Astrocyte of the spinal cord (primary cell): ENCODE data around the gene BCKDK.
A peak's percentile ranks its signal among the peaks of the same experiment; 100 is the strongest.
"Not testable (repeated sequence)": the region's sequence is repeated elsewhere in the genome, so short reads cannot be mapped to it uniquely, and the experiment has no call there.

Source experiments
- DNase-seq: peaks from one replicate; pipeline ENCODE4 v3.0.0; 2011; ENCODE audit warnings: low read depth, low spot score
- H3K4me3 ChIP-seq: 2 replicates; pipeline ENCODE4 v1.5.1; 2011; ENCODE audit warnings: low read depth, mild to moderate bottlenecking, low read length, moderate library complexity
- CTCF ChIP-seq: IDR thresholded peaks from 2 replicates; pipeline ENCODE4 v1.5.1; 2012; ENCODE audit warnings: low read depth, mild to moderate bottlenecking, low read length, inconsistent platforms
- in situ Hi-C: cut with HindIII; loops from 2 replicates; pipeline ENCODE4 v1.10.0; 2017; ENCODE audit warnings: low sequenced_read_pairs

The BCKDK gene

DNA sequence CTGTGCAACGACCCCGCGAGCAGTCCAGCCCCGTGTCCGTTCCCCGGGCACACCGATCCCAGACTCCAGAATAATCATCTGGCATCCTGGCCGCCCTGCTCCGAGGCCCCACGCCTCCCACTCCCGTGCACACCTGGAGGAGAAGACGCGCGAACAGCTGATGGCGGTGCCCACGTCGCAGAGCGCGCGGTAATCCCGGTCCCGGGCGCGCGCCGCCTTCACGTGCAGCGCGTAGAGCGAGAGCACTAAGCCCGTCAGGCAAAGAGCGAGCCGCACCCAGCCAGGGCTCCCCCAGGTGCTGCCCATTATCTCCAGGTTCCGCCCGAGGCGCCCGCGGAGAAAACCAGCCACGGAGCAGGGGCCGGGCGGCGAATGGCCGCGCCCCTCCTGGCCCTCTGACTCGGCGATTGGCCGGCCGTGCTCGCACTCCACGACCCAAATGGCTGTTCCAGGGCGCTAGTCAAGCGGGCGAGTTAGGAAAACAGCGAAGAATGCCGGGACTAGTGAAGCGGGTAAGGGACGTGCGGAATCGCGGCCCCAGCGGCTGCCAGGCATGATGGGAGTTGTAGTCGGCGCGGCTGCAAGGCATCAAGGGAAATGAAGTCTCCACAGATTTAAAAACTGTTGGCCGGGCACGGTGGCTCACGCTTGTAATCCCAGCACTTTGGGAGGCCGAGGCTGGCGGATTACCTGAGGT, 13.6 kb upstream of the BCKDK start, which contains the start of gene VKORC1:
Gene VKORC1, minus strand, starts transcription at position 374 of the 697 bp plus-strand sequence. Its CDS starts 68 bp downstream, at position 306.
- no peak for TF ChIP-seq CTCF
- peak; percentile 98 for DNase-seq
- in situ Hi-C loops, result no loop called here
- H3K4me3 ChIP-seq, result peak within 1 kb of the TSS; percentile 87

DNA sequence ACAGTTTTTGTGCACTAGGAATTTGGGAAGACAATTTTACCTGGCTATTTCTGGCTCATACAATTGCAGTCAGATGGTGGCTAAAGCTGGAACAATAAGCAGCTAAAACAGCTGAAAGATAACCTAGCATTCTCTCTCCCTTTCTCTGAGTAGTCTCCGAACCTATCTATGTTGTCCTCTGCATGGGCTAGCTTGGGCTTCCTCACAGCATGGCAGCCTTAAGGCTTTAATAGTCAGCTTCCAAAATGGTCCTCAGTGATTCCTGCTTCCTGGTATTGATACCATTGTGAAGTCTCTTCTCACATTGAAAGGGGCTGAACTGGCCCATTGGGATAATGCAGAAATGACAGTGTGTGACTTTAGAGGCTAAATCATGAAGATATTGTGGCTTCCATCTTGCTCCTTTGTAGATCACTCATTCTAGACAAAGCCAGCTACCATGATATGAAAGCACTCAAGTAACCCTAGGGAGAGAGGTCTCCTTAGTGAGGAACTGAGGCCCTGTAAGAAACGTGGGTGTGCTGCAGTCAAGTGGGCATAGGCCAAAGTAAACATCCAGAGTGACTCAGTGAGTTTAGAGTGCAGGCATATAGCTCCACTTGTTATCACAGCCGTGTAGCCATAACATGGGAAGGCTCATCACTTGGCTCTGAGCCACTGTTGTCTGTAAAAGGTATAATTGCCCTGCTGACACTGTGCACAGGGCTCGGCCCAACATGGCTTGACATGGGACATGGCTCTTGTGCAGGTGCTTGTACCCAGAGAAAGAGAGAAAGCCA, 8.1 kb upstream of the BCKDK start:
- DNase-seq, result peak; percentile 36

GRCh38 chr16:31100876-31101641, 7.1 kb upstream of the BCKDK start:
- in situ Hi-C loops, DNase-seq, H3K4me3 ChIP-seq: not testable (repeated sequence)

More for the DNA sequence above, 8.1 kb upstream of the BCKDK start:
- no peak for TF ChIP-seq CTCF
- in situ Hi-C loops, result no loop called here
- H3K4me3 ChIP-seq, result no peak overlapping the region

DNA sequence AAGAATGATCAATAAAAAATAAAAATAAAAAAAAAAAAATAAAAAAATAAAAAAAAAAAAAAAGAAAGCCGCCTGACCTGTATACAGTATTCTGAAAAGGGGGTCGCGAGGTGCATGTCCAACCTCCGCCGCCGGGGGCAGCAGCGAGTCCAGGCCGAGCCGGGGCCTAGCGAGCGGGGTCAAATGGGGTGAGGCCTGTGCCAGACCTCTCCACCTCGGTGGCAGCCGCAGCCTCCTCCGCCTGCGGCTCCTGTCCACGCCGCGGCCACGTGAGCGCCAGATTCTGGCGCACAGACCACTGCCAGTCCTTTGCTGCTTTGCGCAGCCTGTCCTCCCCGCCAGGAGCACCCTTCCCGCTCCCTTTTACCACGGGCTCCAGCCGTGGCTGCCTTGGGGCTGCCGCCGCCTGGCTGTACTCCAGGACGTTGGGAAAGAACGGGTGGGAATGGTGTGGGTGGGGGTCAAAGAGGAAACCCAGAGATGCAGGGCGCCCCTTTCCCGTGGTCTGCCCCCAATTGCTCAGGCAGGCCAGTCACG, 2.4 kb upstream of the BCKDK start:
- H3K4me3 ChIP-seq, result no peak overlapping the region
- peak; percentile 83 for TF ChIP-seq CTCF
- DNase-seq, result peak; percentile 47
- in situ Hi-C loops, result no loop called here

DNA sequence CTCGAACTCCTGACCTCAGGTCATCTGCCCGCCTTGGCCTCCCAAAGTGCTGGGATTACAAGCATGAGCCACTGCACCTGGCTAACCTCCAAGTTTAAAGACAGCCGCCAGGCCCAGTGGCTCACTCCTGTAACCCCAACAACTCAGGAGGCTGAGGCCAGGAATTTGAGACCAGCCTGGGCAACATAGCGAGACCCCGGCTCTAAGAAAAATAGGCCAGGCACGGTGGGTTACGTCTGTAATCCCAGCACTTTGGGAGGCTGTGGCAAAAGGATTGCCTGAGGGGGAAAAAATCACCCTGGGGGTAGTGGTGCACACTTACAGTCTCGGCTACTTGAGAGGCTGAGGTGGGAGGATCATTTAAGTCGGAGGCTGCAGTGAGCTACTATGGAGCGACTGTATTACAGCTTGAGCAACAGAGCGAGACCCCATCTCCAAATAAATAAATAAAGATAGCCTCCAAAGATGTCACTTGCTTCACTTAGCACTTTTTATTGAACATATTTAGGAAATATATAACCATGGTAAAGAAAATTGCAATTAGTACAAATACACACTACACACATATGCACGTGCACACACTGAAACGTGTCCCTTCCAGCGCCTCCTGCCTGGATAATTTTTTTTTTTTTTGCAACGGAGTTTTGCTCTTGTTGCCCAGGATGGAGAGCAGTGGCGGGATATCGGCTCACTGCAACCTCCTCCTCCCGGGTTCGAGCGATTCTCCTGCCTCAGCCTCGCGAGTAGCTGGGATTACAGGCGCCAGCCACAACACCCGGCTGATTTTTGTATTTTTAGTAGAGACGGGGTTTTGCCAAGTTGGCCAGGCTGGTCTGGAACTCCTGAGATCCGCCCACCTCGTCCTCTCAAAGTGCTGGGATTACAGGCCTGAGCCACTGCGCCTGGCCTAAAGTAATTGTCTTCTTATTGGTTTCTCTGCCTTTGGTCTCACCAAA, 1.4 kb upstream of the BCKDK start:
- in situ Hi-C loops, result no loop called here
- no peak for DNase-seq

More for the DNA sequence above, 1.4 kb upstream of the BCKDK start:
- no peak overlapping the region for H3K4me3 ChIP-seq
- no peak for TF ChIP-seq CTCF
